Calu3 (cell line): ENCODE data around the gene DCP1B. TPM values are rescaled to one million over a fixed set of nuclear protein-coding genes. Genes with fewer than 3 reads are reported as not detected.

Experiments used
- BruUV-seq: library from RNA; stranded (reverse); fragments of 400-500 nt; replicated peaks from 2 replicates; lab custom pipeline; 2021; lab: Mats Ljungman, UMichigan
- CTCF ChIA-PET: fragments of 300-600 bp; sonication (Branson Sonifier 250); formaldehyde crosslinking; loops from one replicate; lab custom pipeline; 2022; ENCODE audit warnings: antibody characterized with exemption; lab: Charles Lee
- DNase-seq: peaks from one replicate; pipeline ENCODE4 v3.0.0; 2022
- H3K27ac Mint-ChIP-seq: one replicate; pipeline ENCODE4 v1.8.0; 2022; ENCODE audit warnings: mixed read lengths; ENCODE audit not compliant: unreplicated experiment
- H3K27me3 Mint-ChIP-seq: one replicate; pipeline ENCODE4 v1.8.0; 2022; ENCODE audit warnings: mixed read lengths; ENCODE audit not compliant: unreplicated experiment
- H3K36me3 Mint-ChIP-seq: one replicate; pipeline ENCODE4 v1.8.0; 2022; ENCODE audit warnings: mild to moderate bottlenecking, moderate library complexity, mixed read lengths; ENCODE audit not compliant: insufficient read depth, unreplicated experiment
- H3K4me1 Mint-ChIP-seq: one replicate; pipeline ENCODE4 v1.8.0; 2022; ENCODE audit warnings: mild to moderate bottlenecking, low read depth, mixed read lengths; ENCODE audit not compliant: unreplicated experiment
- H3K4me3 Mint-ChIP-seq: one replicate; pipeline ENCODE4 v1.8.0; 2022; ENCODE audit warnings: mild to moderate bottlenecking, low read depth, moderate library complexity, mixed read lengths; ENCODE audit not compliant: unreplicated experiment
- H3K9me3 Mint-ChIP-seq: one replicate; pipeline ENCODE4 v1.8.0; 2022; ENCODE audit warnings: low read depth, mixed read lengths; ENCODE audit not compliant: unreplicated experiment
- intact Hi-C: fragments of 100-400 bp; cut with micrococcal nuclease; formaldehyde crosslinking; loops from one replicate; pipeline ENCODE4 v1.10.0; 2022; ENCODE audit not compliant: unreplicated experiment
- total RNA-seq: library from RNA; stranded (reverse); gene quantifications from 2 replicates; pipeline ENCODE4 v1.2.3, GENCODE V29; 2022
- TF ChIP-seq, protein P1 (sequence below): fragments of 200-600 bp; IDR thresholded peaks from one replicate; pipeline ENCODE4 v1.8.0; 2022; ENCODE audit warnings: antibody characterized with exemption; ENCODE audit not compliant: unreplicated experiment

Gene DCP1B
- total RNA-seq, 1 experiment from 2014 or later = 6.3 TPM

- Mint-ChIP-seq H3K4me1 (no peaks in the 10 kb centered on the region), H3K27ac (no peak overlapping the region), H3K36me3 (no peaks in the 10 kb centered on the region), H3K4me3 (no peak overlapping the region), H3K9me3 (no peaks in the 10 kb centered on the region), H3K27me3 (peaks cover 71% of the 10 kb centered on the region)
- no peak for DNase-seq
- TF ChIP-seq, protein P1, sequence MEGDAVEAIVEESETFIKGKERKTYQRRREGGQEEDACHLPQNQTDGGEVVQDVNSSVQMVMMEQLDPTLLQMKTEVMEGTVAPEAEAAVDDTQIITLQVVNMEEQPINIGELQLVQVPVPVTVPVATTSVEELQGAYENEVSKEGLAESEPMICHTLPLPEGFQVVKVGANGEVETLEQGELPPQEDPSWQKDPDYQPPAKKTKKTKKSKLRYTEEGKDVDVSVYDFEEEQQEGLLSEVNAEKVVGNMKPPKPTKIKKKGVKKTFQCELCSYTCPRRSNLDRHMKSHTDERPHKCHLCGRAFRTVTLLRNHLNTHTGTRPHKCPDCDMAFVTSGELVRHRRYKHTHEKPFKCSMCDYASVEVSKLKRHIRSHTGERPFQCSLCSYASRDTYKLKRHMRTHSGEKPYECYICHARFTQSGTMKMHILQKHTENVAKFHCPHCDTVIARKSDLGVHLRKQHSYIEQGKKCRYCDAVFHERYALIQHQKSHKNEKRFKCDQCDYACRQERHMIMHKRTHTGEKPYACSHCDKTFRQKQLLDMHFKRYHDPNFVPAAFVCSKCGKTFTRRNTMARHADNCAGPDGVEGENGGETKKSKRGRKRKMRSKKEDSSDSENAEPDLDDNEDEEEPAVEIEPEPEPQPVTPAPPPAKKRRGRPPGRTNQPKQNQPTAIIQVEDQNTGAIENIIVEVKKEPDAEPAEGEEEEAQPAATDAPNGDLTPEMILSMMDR = no peak
- intact Hi-C loops = no loop called here
- CTCF ChIA-PET = no interaction called here
- no TSS peak for BruUV-seq
Measured at GRCh38 chr12:1915082-1915968, 88.9 kb downstream of the DCP1B start.

DNA sequence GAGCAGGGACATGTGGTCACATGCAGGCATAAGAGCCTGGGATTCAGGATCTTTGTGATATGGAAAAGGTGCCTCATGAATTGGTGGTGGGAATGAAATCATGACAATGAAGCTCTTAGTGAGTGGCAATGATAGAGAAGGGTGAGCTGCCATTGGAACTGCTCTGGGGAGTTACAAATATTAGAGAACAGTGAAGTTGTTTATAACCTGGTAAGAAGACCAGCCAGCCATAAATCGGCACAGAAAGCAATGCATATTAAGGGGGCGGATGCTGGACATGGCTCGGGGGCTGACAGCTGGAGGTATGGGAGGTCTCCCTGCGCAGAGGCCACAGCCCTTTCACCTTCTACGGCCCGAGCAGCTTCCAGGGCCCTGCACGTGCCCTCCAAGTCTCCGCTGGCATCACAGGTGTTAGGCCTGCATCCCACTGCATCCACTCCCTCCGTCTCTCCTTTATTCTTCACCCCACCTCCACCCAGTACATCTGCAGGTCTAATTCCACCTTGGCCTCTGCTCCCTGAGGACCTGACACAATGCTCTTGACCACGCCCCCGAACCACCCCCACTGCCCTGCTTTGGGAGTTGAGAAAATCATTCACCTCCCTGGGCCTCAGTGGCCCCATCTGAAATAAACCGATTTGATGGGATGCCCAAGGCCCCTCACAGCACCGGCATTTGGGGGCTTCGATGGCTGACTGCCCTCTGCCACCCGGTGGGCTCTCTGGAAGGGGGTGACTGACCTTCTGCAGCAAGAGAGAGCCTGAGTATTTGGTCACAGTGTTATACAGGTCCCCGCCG, 89.9 kb downstream of the DCP1B start:
- CTCF ChIA-PET = no interaction called here
- no TSS peak for BruUV-seq
- peaks cover 71% of the 10 kb centered on the region for H3K27me3 Mint-ChIP-seq
- H3K4me1 Mint-ChIP-seq = no peaks in the 10 kb centered on the region
- no peak overlapping the region for H3K4me3 Mint-ChIP-seq
- no peak for DNase-seq
- intact Hi-C loops = no loop called here
- no peak overlapping the region for H3K27ac Mint-ChIP-seq
- H3K9me3 Mint-ChIP-seq = no peaks in the 10 kb centered on the region
- H3K36me3 Mint-ChIP-seq = no peaks in the 10 kb centered on the region
- TF ChIP-seq, protein P1 = no peak

- Mint-ChIP-seq H3K4me1 (no peaks in the 10 kb centered on the region), H3K27ac (no peak overlapping the region)
- TF ChIP-seq, protein P1 = no peak
Measured at GRCh38 chr12:1913377-1914113, 90.7 kb downstream of the DCP1B start.

More at GRCh38 chr12:1913377-1914113, 90.7 kb downstream of the DCP1B start:
- no peak overlapping the region for H3K4me3 Mint-ChIP-seq
- CTCF ChIA-PET = no interaction called here
- no peak for DNase-seq
- H3K9me3 Mint-ChIP-seq = no peaks in the 10 kb centered on the region
- peaks cover 73% of the 10 kb centered on the region for H3K27me3 Mint-ChIP-seq
- H3K36me3 Mint-ChIP-seq = no peaks in the 10 kb centered on the region
- BruUV-seq = no TSS peak
- intact Hi-C loops = no loop called here
